ENCODE data around the gene GRIK5.
A peak's percentile ranks its signal among the peaks of the same experiment; 100 is the strongest.

GRIK5 gene

GRCh38 chr19:42114412-42114811 lies 44.4 kb upstream of the GRIK5 start:
- H3K4me3 ChIP-seq (ENCODE audit: low read depth, low read length, poor library complexity, severe bottlenecking) = peak overlapping the region; percentile 46
- no peak for TF ChIP-seq EZH2 (IDR thresholded peaks at IDR 0.05; ENCODE audit: borderline replicate concordance, low read length)
- no peak for TF ChIP-seq CTCF (IDR thresholded peaks at IDR 0.05; ENCODE audit: low read length)
- no peaks in the 10 kb centered on the region for H3K9me2 ChIP-seq (ENCODE audit: low read depth, low read length)
- H3K36me3 ChIP-seq (ENCODE audit: insufficient read depth, low read length) = peaks cover 21% of the 10 kb centered on the region; the same call in 1 of the 2 replicates
- H3K9ac ChIP-seq (ENCODE audit: low read length) = peak overlapping the region; percentile 78
- no peaks in the 10 kb centered on the region for H3K9me3 ChIP-seq (ENCODE audit: low read length)
- H3K27me3 ChIP-seq (ENCODE audit: insufficient read depth, low read length) = no peaks in the 10 kb centered on the region
- H3K79me2 ChIP-seq (ENCODE audit: insufficient read depth, low read length) = no peaks in the 10 kb centered on the region
- H2AFZ ChIP-seq (ENCODE audit: low read length) = no peak overlapping the region
- H4K20me1 ChIP-seq (ENCODE audit: insufficient read depth, low read length) = no peaks in the 10 kb centered on the region
- peak overlapping the region; percentile 80 for H3K4me2 ChIP-seq (ENCODE audit: low read length)
- H3K27ac ChIP-seq (ENCODE audit: low read depth, low read length, poor library complexity, severe bottlenecking) = peak overlapping the region; percentile 100
- H3F3A ChIP-seq (ENCODE audit: insufficient read depth, low read length) = peaks cover 8% of the 10 kb centered on the region
- peaks cover 42% of the 10 kb centered on the region for H3K4me1 ChIP-seq (ENCODE audit: insufficient read depth, low read length, severe bottlenecking)

- Histone ChIP-seq H2AFZ (ENCODE audit: low read length) (no peak overlapping the region), H3K4me1 (ENCODE audit: insufficient read depth, low read length, severe bottlenecking) (peaks cover 49% of the 10 kb centered on the region)
Measured at GRCh38 chr19:42113641-42114348, 43.8 kb upstream of the GRIK5 start.

GRCh38 chr19:42111811-42112210 lies 41.8 kb upstream of the GRIK5 start:
- H2AFZ ChIP-seq (ENCODE audit: low read length) = no peak overlapping the region
- H3K9me3 ChIP-seq (ENCODE audit: low read length) = no peaks in the 10 kb centered on the region
- H4K20me1 ChIP-seq (ENCODE audit: insufficient read depth, low read length) = no peaks in the 10 kb centered on the region
- peaks cover 8% of the 10 kb centered on the region for H3F3A ChIP-seq (ENCODE audit: insufficient read depth, low read length)
- H3K27me3 ChIP-seq (ENCODE audit: insufficient read depth, low read length) = no peaks in the 10 kb centered on the region
- no peak for TF ChIP-seq EZH2 (IDR thresholded peaks at IDR 0.05; ENCODE audit: borderline replicate concordance, low read length)
- TF ChIP-seq CTCF (IDR thresholded peaks at IDR 0.05; ENCODE audit: low read length) = no peak
- no peak overlapping the region for H3K4me3 ChIP-seq (ENCODE audit: low read depth, low read length, poor library complexity, severe bottlenecking)
- no peak overlapping the region for H3K4me2 ChIP-seq (ENCODE audit: low read length)
- peaks cover 16% of the 10 kb centered on the region; the same call in 1 of the 2 replicates for H3K36me3 ChIP-seq (ENCODE audit: insufficient read depth, low read length)
- H3K9ac ChIP-seq (ENCODE audit: low read length) = no peak overlapping the region
- peaks cover 51% of the 10 kb centered on the region for H3K4me1 ChIP-seq (ENCODE audit: insufficient read depth, low read length, severe bottlenecking)
- no peaks in the 10 kb centered on the region for H3K9me2 ChIP-seq (ENCODE audit: low read depth, low read length)
- H3K27ac ChIP-seq (ENCODE audit: low read depth, low read length, poor library complexity, severe bottlenecking) = no peak overlapping the region
- no peaks in the 10 kb centered on the region for H3K79me2 ChIP-seq (ENCODE audit: insufficient read depth, low read length)

More at GRCh38 chr19:42113641-42114348, 43.8 kb upstream of the GRIK5 start:
- peaks cover 8% of the 10 kb centered on the region for H3F3A ChIP-seq (ENCODE audit: insufficient read depth, low read length)
- H3K4me3 ChIP-seq (ENCODE audit: low read depth, low read length, poor library complexity, severe bottlenecking) = peak overlapping the region; percentile 46
- H3K79me2 ChIP-seq (ENCODE audit: insufficient read depth, low read length) = no peaks in the 10 kb centered on the region
- TF ChIP-seq CTCF (IDR thresholded peaks at IDR 0.05; ENCODE audit: low read length) (peak; percentile 40; the same call in 1 of the 2 replicates), EZH2 (IDR thresholded peaks at IDR 0.05; ENCODE audit: borderline replicate concordance, low read length) (no peak)
- no peaks in the 10 kb centered on the region for H3K9me3 ChIP-seq (ENCODE audit: low read length)
- H3K4me2 ChIP-seq (ENCODE audit: low read length) = peak overlapping the region; percentile 80
- no peaks in the 10 kb centered on the region for H4K20me1 ChIP-seq (ENCODE audit: insufficient read depth, low read length)
- no peaks in the 10 kb centered on the region for H3K9me2 ChIP-seq (ENCODE audit: low read depth, low read length)
- H3K9ac ChIP-seq (ENCODE audit: low read length) = peak overlapping the region; percentile 78
- H3K36me3 ChIP-seq (ENCODE audit: insufficient read depth, low read length) = peaks cover 21% of the 10 kb centered on the region; the same call in 1 of the 2 replicates
- H3K27ac ChIP-seq (ENCODE audit: low read depth, low read length, poor library complexity, severe bottlenecking) = peak overlapping the region; percentile 100
- H3K27me3 ChIP-seq (ENCODE audit: insufficient read depth, low read length) = no peaks in the 10 kb centered on the region

Measured in OCI-LY1 (cell line).